GM20000 (cell line): ENCODE data around the gene TIMMDC1.

Source experiments
- DNase-seq: peaks from one replicate; pipeline ENCODE4 v3.0.0; 2012; ENCODE audit warnings: low spot score
- CTCF ChIP-seq: IDR thresholded peaks from 2 replicates; pipeline ENCODE4 v1.5.1; 2012; ENCODE audit warnings: mild to moderate bottlenecking, control low read depth; ENCODE audit errors: extremely low read depth, missing control alignments

Gene TIMMDC1

GRCh38 chr3:119492810-119493209, 5.5 kb upstream of the TIMMDC1 start:
- DNase-seq: no peak

GRCh38 chr3:119494597-119494996, 3.8 kb upstream of the TIMMDC1 start:
- TF ChIP-seq CTCF: no peak
- no peak for DNase-seq

More at GRCh38 chr3:119492810-119493209, 5.5 kb upstream of the TIMMDC1 start:
- TF ChIP-seq CTCF: no peak

- TF ChIP-seq CTCF: no peak
- no peak for DNase-seq
These were observed 544 bp upstream of the TIMMDC1 start for GRCh38 chr3:119497820-119498185.

GRCh38 chr3:119500265-119500664, 1.9 kb downstream of the TIMMDC1 start:
- DNase-seq: no peak
- no peak for TF ChIP-seq CTCF

- TF ChIP-seq CTCF: no peak
- DNase-seq: no peak
These were observed 2.6 kb downstream of the TIMMDC1 start for GRCh38 chr3:119500901-119501300.

GRCh38 chr3:119506631-119507030, 8.3 kb downstream of the TIMMDC1 start:
- no peak for TF ChIP-seq CTCF
- DNase-seq: no peak

GRCh38 chr3:119507404-119507803, 9.1 kb downstream of the TIMMDC1 start:
- no peak for TF ChIP-seq CTCF
- DNase-seq: no peak
